GM12878 (cell line): ENCODE data around the gene RIN2. TPM values are rescaled to one million over a fixed set of nuclear protein-coding genes. Genes with fewer than 3 reads are reported as not detected.

Source experiments
- ATAC-seq: fragments of 200-7000 bp; cut with Tn5 transposase; 3 replicates; pipeline ENCODE4 v1.9.1; 2020; ENCODE audit warnings: mild to moderate bottlenecking, moderate library complexity
- BruUV-seq: library from RNA; stranded (reverse); fragments of 400-500 nt; replicated peaks from 2 replicates; lab custom pipeline; 2021; lab: Mats Ljungman, UMichigan
- CTCF ChIA-PET: fragments of 300-600 bp; sonication (Branson Sonifier 250); formaldehyde crosslinking; extraction: SDS; loops from one replicate; lab custom pipeline; 2021; ENCODE audit warnings: inconsistent platforms; lab: Yijun Ruan, JAX
- POLR2A ChIA-PET: fragments of 350-600 bp; formaldehyde crosslinking; extraction: SDS; loops from one replicate; lab custom pipeline; 2021; ENCODE audit warnings: inconsistent platforms; lab: Charles Lee
- RAD21 ChIA-PET: fragments of 300-600 bp; sonication (Branson Sonifier 250); formaldehyde crosslinking; loops from one replicate; lab custom pipeline; 2023; ENCODE audit warnings: antibody characterized with exemption; ENCODE audit not compliant: unreplicated experiment; lab: Charles Lee
- SMC1A ChIA-PET: fragments of 300-600 bp; sonication (Branson Sonifier 250); formaldehyde crosslinking; loops from one replicate; lab custom pipeline; 2023; ENCODE audit not compliant: unreplicated experiment, uncharacterized antibody; lab: Charles Lee
- DNase-seq: peaks from one replicate; pipeline ENCODE4 v3.0.0-alpha.2; 2011; ENCODE audit warnings: low read depth, low spot score
- FAIRE-seq: peaks from 3 replicates; lab custom pipeline; 2011; peaks lifted over from hg19 to GRCh38; lab: Jason Lieb, UNC
- H2AFZ ChIP-seq: 2 replicates; pipeline ENCODE4 v1.6.0; 2011; ENCODE audit warnings: low read depth, low read length, control low read depth; ENCODE audit not compliant: control insufficient read depth
- H3K27ac ChIP-seq: 2 replicates; pipeline ENCODE4 v1.5.1; 2011; ENCODE audit warnings: control low read depth; ENCODE audit not compliant: control insufficient read depth, insufficient read depth
- H3K27me3 ChIP-seq, 2 experiments: replicated peaks in 1 of 2; 2 replicates each; pipeline versions ENCODE4 v1.6.0 to v1.6.1; 2011; ENCODE audit warnings: low read length in 1 of 2; ENCODE audit not compliant: control insufficient read depth in 2 of 2, insufficient read depth in 2 of 2
- H3K36me3 ChIP-seq, 2 experiments: 2 replicates each; pipeline ENCODE4 v1.5.1; 2011; ENCODE audit warnings: low read length in 1 of 2; ENCODE audit not compliant: control insufficient read depth in 2 of 2, insufficient read depth in 2 of 2
- H3K4me1 ChIP-seq: 2 replicates; pipeline ENCODE4 v1.6.1; 2011; ENCODE audit warnings: mild to moderate bottlenecking, low read length, moderate library complexity, mixed read lengths; ENCODE audit not compliant: control insufficient read depth, insufficient read depth
- H3K4me2 ChIP-seq: 2 replicates; pipeline ENCODE4 v1.6.0; 2011; ENCODE audit warnings: control low read depth; ENCODE audit not compliant: control insufficient read depth, insufficient read depth
- H3K4me3 ChIP-seq: fragments of 200-600 bp; sonication (generic); 2 replicates; pipeline ENCODE4 v1.5.1; 2016
- H3K79me2 ChIP-seq: 2 replicates; pipeline ENCODE4 v1.6.0; 2011; ENCODE audit warnings: low read length; ENCODE audit not compliant: control insufficient read depth, insufficient read depth
- H3K9ac ChIP-seq: 2 replicates; pipeline ENCODE4 v1.8.0; 2011; ENCODE audit warnings: low read length, control low read depth, mixed read lengths; ENCODE audit not compliant: control insufficient read depth, insufficient read depth
- H3K9me3 ChIP-seq: replicated peaks from 3 replicates; pipeline ENCODE4 v1.5.1; 2011; ENCODE audit warnings: mild to moderate bottlenecking, low read length; ENCODE audit not compliant: control insufficient read depth, insufficient read depth
- H4K20me1 ChIP-seq: 2 replicates; pipeline ENCODE4 v1.6.0; 2011; ENCODE audit not compliant: control insufficient read depth, insufficient read depth
- WGBS: methylation state at CpG from one replicate; pipeline ENCODE4 v1.1.6; 2016; ENCODE audit warnings: low lambda C conversion rate; ENCODE audit not compliant: insufficient replicate concordance, insufficient coverage; ENCODE audit errors: missing lambda C conversion rate; 5-methylcytosine and 5-hydroxymethylcytosine counted together
- in situ Hi-C: fragments of 300-500 bp; cut with MboI; formaldehyde crosslinking; loops from 9 replicates; pipeline ENCODE4 v1.14.3; 2018; ENCODE audit warnings: mixed read lengths
- intact Hi-C: fragments of 100-400 bp; cut with micrococcal nuclease; formaldehyde crosslinking; loops from one replicate; pipeline ENCODE4 v1.14.2; 2022; ENCODE audit not compliant: unreplicated experiment
- polyA plus RNA-seq, 11 experiments: library from polyadenylated mRNA; depleted of rRNA in 4 of 11; unstranded in 6 of 11; stranded (reverse) in 5 of 11; fragments of >200 nt; fragmentation: Nextera tagmentation in 4 of 11; fragmentation: Illumina TruSeq in 1 of 11; extraction: Ambion mirVana in 4 of 11; extraction: Trizol in 1 of 11; gene quantifications; 1 replicate in 1 of 11; 2 replicates in 10 of 11; pipeline versions ENCODE4 v1.2.1 to v1.2.3, GENCODE V29; 2011 to 2016; ENCODE audit warnings: inconsistent platforms in 2 of 11, missing spikeins in 2 of 11, low read depth in 1 of 11
- total RNA-seq, 4 experiments: library from RNA; depleted of rRNA in 3 of 4; stranded (reverse); fragments of >200 nt in 3 of 4; fragmentation: Illumina TruSeq in 1 of 4; extraction: Trizol in 1 of 4; gene quantifications; 2 replicates each; pipeline versions ENCODE4 v1.2.1 to v1.2.3, GENCODE V29; 2013 to 2021
- TF ChIP-seq, protein P1 (sequence below): fragments of 450-650 bp; IDR thresholded peaks from 2 replicates; pipeline ENCODE4 v1.6.1; 2017; ENCODE audit warnings: mild to moderate bottlenecking, moderate library complexity

RIN2 gene
- total and polyA plus RNA-seq, 10 of the 15 experiments (the other 5 are each of a cell fraction or from before 2014, with no cell fraction given) = 0.68 to 8.5 (median 4.5) TPM

DNA sequence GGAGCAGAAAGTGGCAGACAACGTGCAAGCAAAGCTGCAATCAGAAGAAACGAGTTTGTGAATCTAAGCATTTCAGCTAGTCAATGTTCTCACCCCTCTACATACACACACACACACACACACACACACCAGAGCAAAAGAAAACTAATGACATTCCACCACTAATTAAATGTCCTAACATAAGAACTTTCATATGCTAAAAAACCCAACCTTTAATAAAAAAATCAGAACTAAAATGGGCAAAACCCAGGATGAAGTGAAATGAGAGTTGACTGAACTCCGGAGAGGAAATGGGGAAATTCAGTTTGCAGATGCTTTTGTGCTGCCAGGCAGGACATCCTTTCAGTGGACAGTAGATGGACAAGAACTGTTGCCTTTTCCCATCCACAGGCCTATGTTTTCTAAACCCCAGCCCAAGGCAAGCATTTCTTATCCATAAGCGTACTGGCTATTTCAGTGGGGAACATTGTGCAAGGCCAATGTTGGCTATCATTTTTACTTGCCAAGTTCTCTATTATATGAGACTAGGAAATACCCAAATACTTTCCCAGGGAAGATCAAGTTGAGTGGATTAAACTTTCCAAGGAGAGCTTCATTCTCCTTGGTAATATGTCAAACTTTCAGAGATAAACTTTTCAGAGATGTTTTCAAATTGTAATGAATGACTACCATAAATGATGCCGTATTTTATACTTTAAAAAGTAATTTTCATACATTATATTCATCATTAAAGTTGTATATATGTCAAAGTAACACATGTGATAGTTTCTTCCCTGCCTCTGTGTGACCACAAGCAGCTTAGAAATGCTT is 27.3 kb downstream of the RIN2 start:
- in situ Hi-C loops = no loop called here
- POLR2A ChIA-PET = interaction anchor here (0.7 to 1.2 kb wide), 4 partner anchors 16 to 209 kb away, joined by 3 read pairs; no protein-coding TSS in a partner anchor

More for the DNA sequence above, 27.3 kb downstream of the RIN2 start:
- no TSS peak for BruUV-seq
- no peaks in the 10 kb centered on the region; the same call in 2 of the 3 replicates for H3K9me3 ChIP-seq
- ChIA-PET SMC1A (interaction anchor here (0.7 to 4.7 kb wide), 18 partner anchors 11 to 230 kb away, joined by 3 to 50 read pairs (median 4); no protein-coding TSS in a partner anchor), RAD21 (interaction anchor here (0.6 to 3.8 kb wide), 14 partner anchors 15 to 212 kb away, joined by 3 to 27 read pairs (median 4); no protein-coding TSS in a partner anchor), CTCF (interaction anchor here (0.7 to 10.8 kb wide), 21 partner anchors 8 to 235 kb away, joined by 3 to 89 read pairs (median 6); no protein-coding TSS in a partner anchor)
- no peaks in the 10 kb centered on the region for H3K36me3 ChIP-seq
- WGBS = 49% methylated on average over 5 of the region's 5 CpGs
- H2AFZ ChIP-seq = no peak overlapping the region
- no peaks in the 10 kb centered on the region for H3K79me2 ChIP-seq
- DNase-seq (no peak), ATAC-seq (no peak), FAIRE-seq (no peak)
- H3K27ac ChIP-seq = no peak overlapping the region
- no peak overlapping the region for H3K9ac ChIP-seq
- TF ChIP-seq, protein P1, sequence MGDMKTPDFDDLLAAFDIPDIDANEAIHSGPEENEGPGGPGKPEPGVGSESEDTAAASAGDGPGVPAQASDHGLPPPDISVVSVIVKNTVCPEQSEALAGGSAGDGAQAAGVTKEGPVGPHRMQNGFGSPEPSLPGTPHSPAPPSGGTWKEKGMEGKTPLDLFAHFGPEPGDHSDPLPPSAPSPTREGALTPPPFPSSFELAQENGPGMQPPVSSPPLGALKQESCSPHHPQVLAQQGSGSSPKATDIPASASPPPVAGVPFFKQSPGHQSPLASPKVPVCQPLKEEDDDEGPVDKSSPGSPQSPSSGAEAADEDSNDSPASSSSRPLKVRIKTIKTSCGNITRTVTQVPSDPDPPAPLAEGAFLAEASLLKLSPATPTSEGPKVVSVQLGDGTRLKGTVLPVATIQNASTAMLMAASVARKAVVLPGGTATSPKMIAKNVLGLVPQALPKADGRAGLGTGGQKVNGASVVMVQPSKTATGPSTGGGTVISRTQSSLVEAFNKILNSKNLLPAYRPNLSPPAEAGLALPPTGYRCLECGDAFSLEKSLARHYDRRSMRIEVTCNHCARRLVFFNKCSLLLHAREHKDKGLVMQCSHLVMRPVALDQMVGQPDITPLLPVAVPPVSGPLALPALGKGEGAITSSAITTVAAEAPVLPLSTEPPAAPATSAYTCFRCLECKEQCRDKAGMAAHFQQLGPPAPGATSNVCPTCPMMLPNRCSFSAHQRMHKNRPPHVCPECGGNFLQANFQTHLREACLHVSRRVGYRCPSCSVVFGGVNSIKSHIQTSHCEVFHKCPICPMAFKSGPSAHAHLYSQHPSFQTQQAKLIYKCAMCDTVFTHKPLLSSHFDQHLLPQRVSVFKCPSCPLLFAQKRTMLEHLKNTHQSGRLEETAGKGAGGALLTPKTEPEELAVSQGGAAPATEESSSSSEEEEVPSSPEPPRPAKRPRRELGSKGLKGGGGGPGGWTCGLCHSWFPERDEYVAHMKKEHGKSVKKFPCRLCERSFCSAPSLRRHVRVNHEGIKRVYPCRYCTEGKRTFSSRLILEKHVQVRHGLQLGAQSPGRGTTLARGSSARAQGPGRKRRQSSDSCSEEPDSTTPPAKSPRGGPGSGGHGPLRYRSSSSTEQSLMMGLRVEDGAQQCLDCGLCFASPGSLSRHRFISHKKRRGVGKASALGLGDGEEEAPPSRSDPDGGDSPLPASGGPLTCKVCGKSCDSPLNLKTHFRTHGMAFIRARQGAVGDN = no peak
- H3K4me2 ChIP-seq = no peak overlapping the region
- intact Hi-C loops = loop anchor here (1.0 to 10.0 kb wide), 5 partner anchors 37 to 217 kb away; no protein-coding TSS in a partner anchor
- peaks cover 7% of the 10 kb centered on the region; the same call in 1 of the 2 replicates for H3K4me1 ChIP-seq
- no peaks in the 10 kb centered on the region for H4K20me1 ChIP-seq
- no peaks in the 10 kb centered on the region; a peak in 1 of 4 replicates for H3K27me3 ChIP-seq
- no peak overlapping the region for H3K4me3 ChIP-seq
